ENCODE data around the gene RNF157.

DNA sequence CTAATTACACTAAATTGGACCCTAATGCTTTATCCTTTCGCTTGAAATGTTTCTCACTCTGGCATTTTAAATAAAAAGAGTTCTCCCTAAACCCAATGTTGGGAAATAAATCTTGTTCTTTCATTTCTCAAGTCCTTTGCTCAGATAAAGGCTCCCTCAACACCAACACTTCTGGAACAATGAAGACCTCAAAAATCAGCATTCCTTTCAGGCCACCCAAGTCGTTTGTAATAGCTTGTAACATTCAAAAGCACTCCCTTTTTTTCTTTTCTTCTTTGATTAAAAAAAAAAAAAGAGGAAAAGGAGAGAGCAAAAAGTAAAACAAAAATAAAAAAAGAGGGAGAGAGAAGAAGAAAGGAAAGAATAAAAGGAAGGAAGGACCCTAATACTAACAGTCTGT, 76.0 kb downstream of the RNF157 start:
- TF ChIP-seq EZH2 (IDR thresholded peaks at IDR 0.05) = no peak
- TF ChIP-seq POLR2AphosphoS5 (IDR thresholded peaks at IDR 0.05; ENCODE audit: borderline replicate concordance, low read depth, low read length) = no peak
